ENCODE measurements around the gene EHMT2. TPM values are rescaled to one million over a fixed set of nuclear protein-coding genes. Genes with fewer than 3 reads are reported as not detected.

EHMT2 gene
- total RNA-seq, 6 experiments from 2014 or later: 43.4 to 47.4 (median 45.9) TPM

- Mint-ChIP-seq H3K36me3 (ENCODE audit: low read depth) (no peaks in the 10 kb centered on the region), H3K9me3 (no peaks in the 10 kb centered on the region), H3K4me3 (no peak overlapping the region), H3K27me3 (ENCODE audit: insufficient read depth) (peaks cover 4% of the 10 kb centered on the region), H3K4me1 (ENCODE audit: low read depth) (no peaks in the 10 kb centered on the region), H3K27ac (no peak overlapping the region)
- no peak for DNase-seq
- TF ChIP-seq, protein P1, sequence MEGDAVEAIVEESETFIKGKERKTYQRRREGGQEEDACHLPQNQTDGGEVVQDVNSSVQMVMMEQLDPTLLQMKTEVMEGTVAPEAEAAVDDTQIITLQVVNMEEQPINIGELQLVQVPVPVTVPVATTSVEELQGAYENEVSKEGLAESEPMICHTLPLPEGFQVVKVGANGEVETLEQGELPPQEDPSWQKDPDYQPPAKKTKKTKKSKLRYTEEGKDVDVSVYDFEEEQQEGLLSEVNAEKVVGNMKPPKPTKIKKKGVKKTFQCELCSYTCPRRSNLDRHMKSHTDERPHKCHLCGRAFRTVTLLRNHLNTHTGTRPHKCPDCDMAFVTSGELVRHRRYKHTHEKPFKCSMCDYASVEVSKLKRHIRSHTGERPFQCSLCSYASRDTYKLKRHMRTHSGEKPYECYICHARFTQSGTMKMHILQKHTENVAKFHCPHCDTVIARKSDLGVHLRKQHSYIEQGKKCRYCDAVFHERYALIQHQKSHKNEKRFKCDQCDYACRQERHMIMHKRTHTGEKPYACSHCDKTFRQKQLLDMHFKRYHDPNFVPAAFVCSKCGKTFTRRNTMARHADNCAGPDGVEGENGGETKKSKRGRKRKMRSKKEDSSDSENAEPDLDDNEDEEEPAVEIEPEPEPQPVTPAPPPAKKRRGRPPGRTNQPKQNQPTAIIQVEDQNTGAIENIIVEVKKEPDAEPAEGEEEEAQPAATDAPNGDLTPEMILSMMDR (IDR thresholded peaks at IDR 0.05): no peak
Measured at GRCh38 chr6:31920811-31921210, 23.3 kb upstream of the EHMT2 start.

- no peak overlapping the region for H3K4me3 Mint-ChIP-seq
Measured at GRCh38 chr6:31919624-31920303, 22.3 kb upstream of the EHMT2 start.

DNA sequence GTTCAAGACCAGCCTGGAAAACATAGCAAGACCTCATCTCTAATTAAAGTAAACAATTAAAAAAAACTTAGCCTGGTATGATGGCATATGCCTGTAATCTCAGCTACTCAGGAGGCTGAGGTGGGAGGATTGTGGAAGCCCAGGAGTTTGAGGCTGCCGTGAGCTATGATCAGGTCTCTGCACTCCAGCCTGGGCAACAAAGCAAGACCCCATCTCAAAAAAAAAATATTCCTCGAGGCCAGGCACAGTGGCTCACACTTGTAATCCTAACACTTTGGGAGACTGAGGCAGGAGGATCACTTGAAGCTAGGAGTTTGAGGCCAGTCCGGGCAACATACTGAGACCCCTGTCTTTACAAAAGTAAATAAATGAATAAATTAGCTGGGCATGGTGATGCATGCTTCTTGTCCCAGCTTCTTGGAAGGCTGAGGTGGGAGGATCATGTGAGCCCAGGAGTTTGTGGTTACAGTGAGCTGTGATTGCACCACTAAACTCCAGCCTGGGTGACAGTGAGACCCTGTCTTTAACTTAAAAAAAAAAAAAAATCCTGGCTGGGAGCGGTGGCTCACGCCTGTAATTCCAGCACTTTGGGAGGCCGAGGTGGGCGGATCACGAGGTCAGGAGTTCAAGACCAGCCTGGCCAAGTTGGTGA lies 20.7 kb upstream of the EHMT2 start:
- TF ChIP-seq, protein P1 (IDR thresholded peaks at IDR 0.05): no peak
- H3K4me3 Mint-ChIP-seq: no peak overlapping the region
- H3K27me3 Mint-ChIP-seq (ENCODE audit: insufficient read depth): peaks cover 2% of the 10 kb centered on the region; the same call in 1 of the 2 replicates
- H3K9me3 Mint-ChIP-seq: no peaks in the 10 kb centered on the region
- no peaks in the 10 kb centered on the region for H3K4me1 Mint-ChIP-seq (ENCODE audit: low read depth)
- DNase-seq: no peak
- H3K36me3 Mint-ChIP-seq (ENCODE audit: low read depth): no peaks in the 10 kb centered on the region
- H3K27ac Mint-ChIP-seq: no peak overlapping the region

More at GRCh38 chr6:31919624-31920303, 22.3 kb upstream of the EHMT2 start:
- peaks cover 2% of the 10 kb centered on the region; the same call in 1 of the 2 replicates for H3K27me3 Mint-ChIP-seq (ENCODE audit: insufficient read depth)
- TF ChIP-seq, protein P1 (IDR thresholded peaks at IDR 0.05): no peak
- H3K36me3 Mint-ChIP-seq (ENCODE audit: low read depth): no peaks in the 10 kb centered on the region
- no peaks in the 10 kb centered on the region for H3K9me3 Mint-ChIP-seq
- no peak for DNase-seq
- H3K4me1 Mint-ChIP-seq (ENCODE audit: low read depth): no peaks in the 10 kb centered on the region
- H3K27ac Mint-ChIP-seq: no peak overlapping the region

- H3K4me3 Mint-ChIP-seq: no peak overlapping the region
- TF ChIP-seq, protein P1 (IDR thresholded peaks at IDR 0.05): no peak
- no peaks in the 10 kb centered on the region for H3K9me3 Mint-ChIP-seq
- DNase-seq: no peak
- H3K27ac Mint-ChIP-seq: no peak overlapping the region
- H3K36me3 Mint-ChIP-seq (ENCODE audit: low read depth): no peaks in the 10 kb centered on the region
- peaks cover 11% of the 10 kb centered on the region for H3K4me1 Mint-ChIP-seq (ENCODE audit: low read depth)
- H3K27me3 Mint-ChIP-seq (ENCODE audit: insufficient read depth): peaks cover 6% of the 10 kb centered on the region
Measured at GRCh38 chr6:31915756-31916155, 18.3 kb upstream of the EHMT2 start.

DNA sequence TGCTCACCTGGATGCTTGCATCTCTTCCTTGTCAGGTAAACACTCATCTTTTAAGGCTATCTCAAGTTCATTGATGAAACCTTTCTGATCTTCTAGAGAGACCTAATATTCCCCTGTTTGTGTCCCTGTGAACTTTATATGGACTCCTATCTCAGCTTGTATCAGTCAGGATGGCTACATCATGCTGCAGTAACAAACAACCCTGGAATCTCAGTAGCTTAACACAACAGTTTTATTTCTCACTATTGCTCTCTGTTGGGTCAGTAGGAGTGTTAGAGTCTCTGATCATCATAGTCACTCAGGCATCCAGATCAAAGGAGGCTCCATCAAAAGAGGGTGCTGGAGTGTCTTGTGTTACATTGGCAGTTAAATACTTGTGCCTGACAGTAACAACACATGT lies 17.9 kb upstream of the EHMT2 start:
- H3K4me3 Mint-ChIP-seq: no peak overlapping the region
- H3K9me3 Mint-ChIP-seq: no peaks in the 10 kb centered on the region
- TF ChIP-seq, protein P1 (IDR thresholded peaks at IDR 0.05): no peak
- H3K27me3 Mint-ChIP-seq (ENCODE audit: insufficient read depth): peaks cover 6% of the 10 kb centered on the region
- H3K27ac Mint-ChIP-seq: no peak overlapping the region
- peaks cover 15% of the 10 kb centered on the region for H3K4me1 Mint-ChIP-seq (ENCODE audit: low read depth)
- no peak for DNase-seq
- H3K36me3 Mint-ChIP-seq (ENCODE audit: low read depth): no peaks in the 10 kb centered on the region
